ENCODE data around the gene TTF2. TPM values are rescaled to one million over a fixed set of nuclear protein-coding genes. Genes with fewer than 3 reads are reported as not detected.

The TTF2 gene
- total and polyA plus RNA-seq, 2 experiments from 2014 or later = 84.7 to 85.4 TPM

GRCh38 chr1:117015724-117016123 lies 44.4 kb upstream of the TTF2 start (continued):
- no peak for TF ChIP-seq ZNF462 (CRISPR knock-in tag; IDR thresholded peaks at IDR 0.05)
- TF ChIP-seq POLR2AphosphoS5 (IDR thresholded peaks at IDR 0.05; ENCODE audit: low read depth) = no peak

DNA sequence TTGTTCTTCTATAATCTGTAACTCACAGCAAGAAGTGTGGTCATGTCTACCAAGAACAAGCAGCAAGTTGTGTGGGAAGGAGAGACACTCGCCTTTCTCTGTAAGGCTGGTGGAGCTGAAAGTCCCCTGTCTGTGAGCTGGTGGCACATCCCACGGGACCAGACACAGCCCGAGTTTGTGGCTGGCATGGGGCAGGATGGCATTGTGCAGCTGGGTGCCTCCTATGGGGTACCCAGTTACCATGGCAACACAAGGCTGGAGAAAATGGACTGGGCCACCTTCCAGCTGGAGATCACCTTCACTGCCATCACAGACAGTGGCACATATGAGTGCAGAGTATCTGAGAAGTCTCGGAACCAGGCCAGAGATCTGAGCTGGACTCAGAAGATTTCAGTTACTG lies 43.1 kb upstream of the TTF2 start:
- ATAC-seq (no peak), DNase-seq (ENCODE audit: low spot score) (no peak)
- Histone ChIP-seq H3K27me3 (ENCODE audit: insufficient read depth) (no peaks in the 10 kb centered on the region), H3K79me2 (replicated peaks; ENCODE audit: insufficient read depth) (no peaks in the 10 kb centered on the region), H3K36me3 (ENCODE audit: insufficient read depth) (no peaks in the 10 kb centered on the region), H2AFZ (no peak overlapping the region), H3K4me2 (no peak overlapping the region), H3K9me2 (ENCODE audit: insufficient read depth) (peaks cover 13% of the 10 kb centered on the region; the same call in 1 of the 2 replicates), H3K27ac (ENCODE audit: low read depth) (no peak overlapping the region), H3F3A (replicated peaks; ENCODE audit: low read depth) (no peaks in the 10 kb centered on the region), H3K4me3 (no peak overlapping the region), H3K4me1 (ENCODE audit: insufficient read depth) (peaks cover 5% of the 10 kb centered on the region; the same call in 1 of the 2 replicates), H4K20me1 (replicated peaks; ENCODE audit: insufficient read depth) (no peaks in the 10 kb centered on the region)
- Mint-ChIP-seq H3K4me1 (peaks cover 12% of the 10 kb centered on the region), H3K36me3 (ENCODE audit: low read depth) (no peaks in the 10 kb centered on the region), H3K27ac (no peak overlapping the region), H3K9me3 (no peaks in the 10 kb centered on the region), H3K4me3 (no peak overlapping the region), H3K27me3 (ENCODE audit: insufficient read depth, low read depth, poor library complexity) (peaks cover 2% of the 10 kb centered on the region)
- TF ChIP-seq POLR2AphosphoS5 (IDR thresholded peaks at IDR 0.05; ENCODE audit: low read depth) = no peak
- TF ChIP-seq NANOG (IDR thresholded peaks at IDR 0.05; ENCODE audit: borderline replicate concordance) = no peak
- TF ChIP-seq EZH2phosphoT487 (IDR thresholded peaks at IDR 0.05; ENCODE audit: unreplicated experiment) = no peak
- TF ChIP-seq ZNF114 (CRISPR knock-in tag; IDR thresholded peaks at IDR 0.05) = no peak
- TF ChIP-seq, protein P1, sequence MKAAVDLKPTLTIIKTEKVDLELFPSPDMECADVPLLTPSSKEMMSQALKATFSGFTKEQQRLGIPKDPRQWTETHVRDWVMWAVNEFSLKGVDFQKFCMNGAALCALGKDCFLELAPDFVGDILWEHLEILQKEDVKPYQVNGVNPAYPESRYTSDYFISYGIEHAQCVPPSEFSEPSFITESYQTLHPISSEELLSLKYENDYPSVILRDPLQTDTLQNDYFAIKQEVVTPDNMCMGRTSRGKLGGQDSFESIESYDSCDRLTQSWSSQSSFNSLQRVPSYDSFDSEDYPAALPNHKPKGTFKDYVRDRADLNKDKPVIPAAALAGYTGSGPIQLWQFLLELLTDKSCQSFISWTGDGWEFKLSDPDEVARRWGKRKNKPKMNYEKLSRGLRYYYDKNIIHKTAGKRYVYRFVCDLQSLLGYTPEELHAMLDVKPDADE (IDR thresholded peaks at IDR 0.05) = no peak
- no peak for TF ChIP-seq STAT1 (IDR thresholded peaks at IDR 0.05; ENCODE audit: unreplicated experiment)
- no peak for TF ChIP-seq CREB1 (CRISPR knock-in tag; IDR thresholded peaks at IDR 0.05; ENCODE audit: low read depth)
- no peak for TF ChIP-seq JUNB (IDR thresholded peaks at IDR 0.05; ENCODE audit: unreplicated experiment)
- no peak for TF ChIP-seq EZH2 (IDR thresholded peaks at IDR 0.05; ENCODE audit: low read depth, unreplicated experiment)
- TF ChIP-seq, protein P2, sequence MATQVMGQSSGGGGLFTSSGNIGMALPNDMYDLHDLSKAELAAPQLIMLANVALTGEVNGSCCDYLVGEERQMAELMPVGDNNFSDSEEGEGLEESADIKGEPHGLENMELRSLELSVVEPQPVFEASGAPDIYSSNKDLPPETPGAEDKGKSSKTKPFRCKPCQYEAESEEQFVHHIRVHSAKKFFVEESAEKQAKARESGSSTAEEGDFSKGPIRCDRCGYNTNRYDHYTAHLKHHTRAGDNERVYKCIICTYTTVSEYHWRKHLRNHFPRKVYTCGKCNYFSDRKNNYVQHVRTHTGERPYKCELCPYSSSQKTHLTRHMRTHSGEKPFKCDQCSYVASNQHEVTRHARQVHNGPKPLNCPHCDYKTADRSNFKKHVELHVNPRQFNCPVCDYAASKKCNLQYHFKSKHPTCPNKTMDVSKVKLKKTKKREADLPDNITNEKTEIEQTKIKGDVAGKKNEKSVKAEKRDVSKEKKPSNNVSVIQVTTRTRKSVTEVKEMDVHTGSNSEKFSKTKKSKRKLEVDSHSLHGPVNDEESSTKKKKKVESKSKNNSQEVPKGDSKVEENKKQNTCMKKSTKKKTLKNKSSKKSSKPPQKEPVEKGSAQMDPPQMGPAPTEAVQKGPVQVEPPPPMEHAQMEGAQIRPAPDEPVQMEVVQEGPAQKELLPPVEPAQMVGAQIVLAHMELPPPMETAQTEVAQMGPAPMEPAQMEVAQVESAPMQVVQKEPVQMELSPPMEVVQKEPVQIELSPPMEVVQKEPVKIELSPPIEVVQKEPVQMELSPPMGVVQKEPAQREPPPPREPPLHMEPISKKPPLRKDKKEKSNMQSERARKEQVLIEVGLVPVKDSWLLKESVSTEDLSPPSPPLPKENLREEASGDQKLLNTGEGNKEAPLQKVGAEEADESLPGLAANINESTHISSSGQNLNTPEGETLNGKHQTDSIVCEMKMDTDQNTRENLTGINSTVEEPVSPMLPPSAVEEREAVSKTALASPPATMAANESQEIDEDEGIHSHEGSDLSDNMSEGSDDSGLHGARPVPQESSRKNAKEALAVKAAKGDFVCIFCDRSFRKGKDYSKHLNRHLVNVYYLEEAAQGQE (IDR thresholded peaks at IDR 0.05; ENCODE audit: unreplicated experiment) = no peak
- TF ChIP-seq ZNF331 (CRISPR knock-in tag; IDR thresholded peaks at IDR 0.05; ENCODE audit: low read depth) = no peak
